GM23248 (cell line): ENCODE results near the gene SLC44A3.

ENCODE experiments used
- EZH2 ChIP-seq: fragments of 200-600 bp; sonication (generic); IDR thresholded peaks from 2 replicates; pipeline ENCODE4 v1.6.1; 2018; ENCODE audit warnings: antibody characterized with exemption, mild to moderate bottlenecking; ENCODE audit not compliant: insufficient read depth, poor library complexity, severe bottlenecking
- EZH2phosphoT487 ChIP-seq: fragments of 200-600 bp; sonication (generic); IDR thresholded peaks from 2 replicates; pipeline ENCODE4 v1.6.1; 2018; ENCODE audit warnings: antibody characterized with exemption, moderate library complexity, mild to moderate bottlenecking, low read depth; ENCODE audit not compliant: insufficient read depth

- TF ChIP-seq EZH2phosphoT487 (peak; percentile 78; the same call in 1 of the 2 replicates), EZH2 (no peak)
Measured at GRCh38 chr1:94783342-94784189, 36.6 kb upstream of the SLC44A3 start.
